Measurements from ENCODE around the gene PM20D2. TPM values are rescaled to one million over a fixed set of nuclear protein-coding genes. Genes with fewer than 3 reads are reported as not detected.

Gene PM20D2
- total RNA-seq: 1 to 10 TPM; 5.2 to 5.3 TPM
- 11.2 TPM for polyA plus RNA-seq (2013, experiment 1 of 2)
- 12.9 TPM for polyA plus RNA-seq (2013, experiment 2 of 2)
- 14.2 to 94.2 (median 34.7) reads per million in 172 experiments for total RNA-seq

- H3K27ac ChIP-seq (ENCODE audit: low read depth in 1 of 2, low read length in 2 of 2): peak within 1 kb of the TSS; percentile 45 to 62
- H3K4me3 Mint-ChIP-seq: peak within 1 kb of the TSS; percentile 99
- no peaks in the 10 kb centered on the region for H3K27me3 ChIP-seq (ENCODE audit: control insufficient read depth in 1 of 2, insufficient read depth in 2 of 2, low read length in 2 of 2)
- peaks cover 26% of the 10 kb centered on the region for H3K36me3 Mint-ChIP-seq (ENCODE audit: low read depth)
- H3K4me1 Mint-ChIP-seq (ENCODE audit: low read depth): peaks cover 37% of the 10 kb centered on the region
- H3K4me1 ChIP-seq (ENCODE audit: insufficient read depth, low read length): peaks cover 12% of the 10 kb centered on the region
- ATAC-seq (ENCODE audit: poor library complexity): peak; percentile 73
- H3K9me3 Mint-ChIP-seq: no peaks in the 10 kb centered on the region
- TF ChIP-seq CTCF (IDR thresholded peaks at IDR 0.05): no peak
- H3K27ac Mint-ChIP-seq: peak within 1 kb of the TSS; percentile 93
- ChIA-PET POLR2A (interaction anchor here (0.6 to 6.3 kb wide), 17 partner anchors 8 to 492 kb away, joined by 3 to 212 read pairs (median 4); partner anchors contain the start of genes LYRM2, PNRC1, RNGTT and SRSF12), CTCF (interaction anchor here (1.4 kb wide), 2 partner anchors 16 to 61 kb away, joined by 3 to 6 read pairs; no protein-coding TSS in a partner anchor)
- H3K27me3 Mint-ChIP-seq: no peaks in the 10 kb centered on the region
- H3K9me3 ChIP-seq (ENCODE audit: control insufficient read depth in 1 of 2, insufficient read depth in 1 of 2, low read length in 2 of 2): no peaks in the 10 kb centered on the region
- intact Hi-C loops (cut with DNase I, micrococcal nuclease): loop anchor here (2.0 to 10.0 kb wide), 4 partner anchors 65 to 201 kb away; partner anchors contain the start of gene PNRC1 (in 1 of the 2)
- DNase-seq: peak; percentile 33 to 78 (median 54)
- peaks cover 4% of the 10 kb centered on the region for H3K36me3 ChIP-seq (ENCODE audit: insufficient read depth, low read length)
- H3K4me3 ChIP-seq (ENCODE audit: low read length): peak within 1 kb of the TSS; percentile 74
Measured at GRCh38 chr6:89145956-89146717, at the start of gene PM20D2. Gene PM20D2 (plus strand): TSS chr6:89146055. CDS start chr6:89146145, 90 bp downstream.

- Mint-ChIP-seq H3K27ac (no peak overlapping the region), H3K4me1 (ENCODE audit: low read depth) (no peaks in the 10 kb centered on the region), H3K9me3 (no peaks in the 10 kb centered on the region), H3K27me3 (no peaks in the 10 kb centered on the region), H3K36me3 (ENCODE audit: low read depth) (no peaks in the 10 kb centered on the region), H3K4me3 (no peak overlapping the region)
- TF ChIP-seq CTCF (IDR thresholded peaks at IDR 0.05): no peak
- H3K27me3 ChIP-seq (ENCODE audit: control insufficient read depth in 1 of 2, insufficient read depth in 2 of 2, low read length in 2 of 2): no peaks in the 10 kb centered on the region
- ChIA-PET POLR2A (interaction anchor here (1.1 to 1.5 kb wide), 2 partner anchors 13 to 15 kb away, joined by 4 read pairs; no protein-coding TSS in a partner anchor), CTCF (interaction anchor here (1.2 to 1.4 kb wide), 2 partner anchors 8 to 19 kb away, joined by 3 read pairs; no protein-coding TSS in a partner anchor)
- no peaks in the 10 kb centered on the region for H3K9me3 ChIP-seq (ENCODE audit: control insufficient read depth in 1 of 2, insufficient read depth in 1 of 2, low read length in 2 of 2)
- H3K36me3 ChIP-seq (ENCODE audit: insufficient read depth, low read length): no peaks in the 10 kb centered on the region
- ATAC-seq (ENCODE audit: poor library complexity) (no peak), DNase-seq (no peak)
- intact Hi-C loops (cut with DNase I, micrococcal nuclease): no loop called here
- no peak overlapping the region for H3K4me3 ChIP-seq (ENCODE audit: low read length)
- no peak overlapping the region for H3K27ac ChIP-seq (ENCODE audit: low read depth in 1 of 2, low read length in 2 of 2)
- H3K4me1 ChIP-seq (ENCODE audit: insufficient read depth, low read length): no peaks in the 10 kb centered on the region
Measured at GRCh38 chr6:89098461-89098860, 47.4 kb upstream of the PM20D2 start.

DNA sequence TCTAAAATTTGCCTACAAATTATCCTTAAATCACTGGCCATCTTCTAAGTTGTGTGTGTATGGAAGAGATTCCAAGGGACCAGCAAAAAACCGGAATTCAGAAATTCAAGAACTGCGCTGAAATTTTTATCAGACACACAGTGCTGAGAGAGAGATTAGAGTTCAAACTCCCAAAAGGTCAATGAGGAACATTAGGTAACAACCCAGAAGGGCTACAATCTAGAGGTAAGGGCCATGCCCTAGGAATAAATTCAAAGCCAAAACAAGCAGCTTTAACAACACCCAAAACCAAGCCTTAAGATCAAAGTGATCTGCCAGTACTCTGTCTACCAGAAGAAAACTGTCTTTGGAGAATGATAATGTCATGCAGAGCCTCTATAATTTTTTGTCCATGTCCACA, 45.7 kb upstream of the PM20D2 start:
- CTCF ChIA-PET: interaction anchor here (0.6 kb wide), 1 partner anchor 243 kb away, joined by 3 read pairs; no protein-coding TSS in a partner anchor
- H3K27me3 ChIP-seq (ENCODE audit: control insufficient read depth in 1 of 2, insufficient read depth in 2 of 2, low read length in 2 of 2): no peaks in the 10 kb centered on the region
- no peak overlapping the region for H3K27ac ChIP-seq (ENCODE audit: low read depth in 1 of 2, low read length in 2 of 2)
- no peaks in the 10 kb centered on the region for H3K36me3 ChIP-seq (ENCODE audit: insufficient read depth, low read length)
- no peaks in the 10 kb centered on the region for H3K4me1 Mint-ChIP-seq (ENCODE audit: low read depth)
- H3K27ac Mint-ChIP-seq: no peak overlapping the region
- no peak for TF ChIP-seq CTCF (IDR thresholded peaks at IDR 0.05)
- no peaks in the 10 kb centered on the region for H3K36me3 Mint-ChIP-seq (ENCODE audit: low read depth)
- H3K4me1 ChIP-seq (ENCODE audit: insufficient read depth, low read length): no peaks in the 10 kb centered on the region
- intact Hi-C loops (cut with DNase I, micrococcal nuclease): no loop called here
- no peaks in the 10 kb centered on the region for H3K9me3 Mint-ChIP-seq
- DNase-seq (no peak), ATAC-seq (ENCODE audit: poor library complexity) (no peak)
- no peaks in the 10 kb centered on the region for H3K9me3 ChIP-seq (ENCODE audit: control insufficient read depth in 1 of 2, insufficient read depth in 1 of 2, low read length in 2 of 2)
- H3K4me3 ChIP-seq (ENCODE audit: low read length): no peak overlapping the region
- POLR2A ChIA-PET: interaction anchor here (1.7 kb wide), 1 partner anchor 20 kb away, joined by 6 read pairs; the partner anchor contains the start of gene PNRC1
- no peaks in the 10 kb centered on the region for H3K27me3 Mint-ChIP-seq
- H3K4me3 Mint-ChIP-seq: no peak overlapping the region
